H54 (cell line): Measurements from ENCODE around the gene TNKS1BP1.

Experiments used
- DNase-seq: peaks from one replicate; pipeline ENCODE4 v3.0.0; 2011; ENCODE audit warnings: low spot score, mixed read lengths; ENCODE audit not compliant: insufficient read length
- FAIRE-seq: peaks from 3 replicates; lab custom pipeline; 2011; peaks lifted over from hg19 to GRCh38; lab: Jason Lieb, UNC
- POLR2A ChIP-seq: IDR thresholded peaks from 2 replicates; pipeline ENCODE4 v1.6.1; 2011; ENCODE audit warnings: low read depth, mild to moderate bottlenecking, low read length

TNKS1BP1 gene

DNA sequence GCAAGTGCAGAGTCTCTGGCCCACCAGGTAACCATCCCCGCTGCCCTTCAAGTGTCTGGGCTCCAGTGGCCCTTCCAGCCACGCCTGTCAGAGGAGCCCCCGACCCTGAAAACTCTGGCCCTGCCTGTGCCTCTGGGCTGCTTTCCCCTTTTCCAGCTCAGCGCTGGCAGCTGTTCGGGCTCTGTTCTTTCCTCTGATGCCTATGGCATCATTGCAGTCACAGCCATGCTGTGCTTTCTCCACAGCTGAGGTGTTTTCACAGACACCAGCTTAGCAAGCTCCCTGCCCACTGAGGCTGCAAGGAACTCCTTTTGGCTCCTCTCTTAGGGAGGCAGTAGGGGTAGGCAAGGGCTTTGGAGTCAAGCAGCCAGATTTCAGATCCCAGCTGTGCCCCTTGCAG, 34.6 kb upstream of the TNKS1BP1 start:
- no peak for DNase-seq
- FAIRE-seq, result no peak
- TF ChIP-seq POLR2A, result no peak

DNA sequence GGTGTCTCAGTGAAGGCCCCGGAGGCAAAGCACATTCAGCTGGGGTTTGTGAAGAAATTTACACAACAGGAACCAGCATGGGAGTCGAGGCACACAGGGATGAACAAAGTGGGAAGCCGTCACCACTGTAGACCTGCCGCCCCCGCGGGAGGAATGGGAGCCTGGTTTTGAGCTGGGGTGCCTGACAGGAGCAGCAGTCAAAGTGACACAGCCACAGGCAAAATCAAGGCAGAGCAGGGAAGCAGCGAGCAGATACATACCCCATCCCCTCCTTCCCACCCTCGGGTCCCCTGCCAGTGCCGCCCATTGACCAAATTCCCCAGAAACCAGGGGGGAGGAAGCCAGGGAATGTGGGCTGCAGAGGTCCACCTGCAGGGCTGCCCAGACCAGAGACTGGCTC, 34.2 kb upstream of the TNKS1BP1 start:
- no peak for FAIRE-seq
- DNase-seq, result no peak
- TF ChIP-seq POLR2A, result no peak

DNA sequence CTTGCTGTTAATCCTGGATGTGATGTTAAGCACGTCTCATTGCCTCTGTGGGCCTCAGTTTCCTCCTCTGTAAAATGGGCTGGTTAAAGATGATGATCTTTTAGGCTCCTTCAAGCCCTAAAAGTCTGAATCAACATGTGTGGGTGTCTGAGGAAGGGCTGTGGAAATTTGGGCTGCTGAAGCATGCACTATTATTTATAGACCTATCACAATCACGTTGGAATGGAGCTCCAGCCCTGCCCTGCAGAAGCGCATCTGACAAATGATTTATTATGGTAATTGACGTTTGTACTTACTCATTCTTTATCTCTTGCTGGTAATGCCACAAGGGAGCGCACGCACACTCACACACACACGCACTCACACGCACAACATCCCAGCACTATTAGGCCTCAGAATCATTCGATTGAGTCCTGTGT, 33.8 kb upstream of the TNKS1BP1 start:
- FAIRE-seq, result no peak
- no peak for TF ChIP-seq POLR2A
- no peak for DNase-seq

DNA sequence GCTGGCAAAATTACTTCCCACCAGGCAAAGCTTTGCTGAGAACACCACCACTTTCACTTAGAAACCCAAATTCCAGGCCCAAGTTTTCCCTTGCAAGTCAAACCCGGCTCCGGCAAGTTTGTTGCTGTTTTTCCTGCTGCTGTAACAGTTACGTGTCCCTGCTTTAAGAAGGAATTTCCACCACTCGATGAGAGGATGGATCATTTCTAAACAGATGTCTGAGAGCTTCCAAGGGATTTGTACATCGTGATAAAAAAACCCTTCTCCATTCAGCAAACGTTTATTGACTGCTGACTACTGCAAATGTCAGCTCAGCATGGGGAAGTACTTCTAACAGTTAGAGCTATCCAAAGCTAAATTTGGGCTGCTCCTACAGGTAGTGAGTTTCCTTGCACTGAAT, 33.1 kb upstream of the TNKS1BP1 start:
- no peak for DNase-seq
- FAIRE-seq, result no peak
- no peak for TF ChIP-seq POLR2A

DNA sequence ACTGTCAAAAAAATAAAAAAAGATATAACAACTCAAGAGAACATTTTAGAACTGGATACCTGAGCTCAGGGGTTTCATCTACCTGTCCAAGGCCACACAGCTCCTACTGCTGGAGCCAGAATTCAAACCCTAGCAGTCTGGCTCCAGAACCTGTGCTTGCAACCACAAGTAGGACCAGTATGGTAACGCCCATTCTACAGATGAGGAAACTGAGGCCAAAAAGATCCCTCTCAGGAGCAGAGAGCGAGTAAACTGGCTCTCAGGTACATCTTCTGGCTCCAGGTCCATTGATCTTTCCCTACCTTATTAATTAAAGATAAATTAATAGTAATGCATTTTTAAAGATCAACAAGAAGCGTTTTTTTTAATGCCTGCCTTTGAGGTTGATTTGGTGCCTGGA, 32.6 kb upstream of the TNKS1BP1 start:
- FAIRE-seq (no peak), DNase-seq (no peak)
- no peak for TF ChIP-seq POLR2A

DNA sequence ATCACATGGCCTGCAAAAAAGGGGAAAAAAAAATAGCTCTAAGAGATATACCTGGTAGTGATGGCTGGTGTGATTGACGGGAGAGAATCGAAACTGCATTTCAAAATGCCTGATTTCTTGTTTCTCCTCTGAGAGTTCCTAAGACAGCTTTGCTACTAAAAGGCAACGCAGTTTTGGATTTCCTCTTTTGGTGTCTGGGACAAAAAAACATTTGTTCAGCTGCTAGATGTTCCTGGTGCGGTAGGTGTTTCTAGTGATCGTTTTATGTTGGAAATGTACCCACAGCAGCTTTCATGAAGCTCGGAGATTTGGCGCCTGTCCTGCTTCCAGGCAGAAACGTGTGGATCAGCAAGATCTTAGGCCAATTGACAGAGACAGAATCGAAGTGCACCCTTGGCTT, 31.5 kb upstream of the TNKS1BP1 start:
- TF ChIP-seq POLR2A, result no peak
- FAIRE-seq (no peak), DNase-seq (no peak)

DNA sequence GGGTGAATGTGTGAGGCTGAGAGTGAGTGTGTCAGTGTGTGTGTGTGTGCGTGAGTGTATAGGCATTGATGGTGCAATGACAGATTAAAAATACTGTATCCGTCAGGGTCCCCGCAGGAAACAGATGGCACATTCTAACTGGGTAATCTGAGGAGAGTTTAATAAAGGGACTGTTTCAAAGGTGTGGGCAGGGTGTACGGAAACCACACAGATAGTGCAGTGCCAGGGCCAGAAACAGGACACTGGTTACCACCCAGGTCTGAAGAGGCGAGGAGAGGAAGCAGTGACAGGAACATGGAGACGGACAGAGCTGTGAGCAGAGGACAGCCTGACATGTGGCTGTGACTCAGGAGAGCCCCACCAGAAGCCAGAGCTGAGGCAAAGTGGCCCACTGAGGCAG, 29.9 kb upstream of the TNKS1BP1 start:
- DNase-seq, result no peak
- TF ChIP-seq POLR2A, result no peak
- no peak for FAIRE-seq

DNA sequence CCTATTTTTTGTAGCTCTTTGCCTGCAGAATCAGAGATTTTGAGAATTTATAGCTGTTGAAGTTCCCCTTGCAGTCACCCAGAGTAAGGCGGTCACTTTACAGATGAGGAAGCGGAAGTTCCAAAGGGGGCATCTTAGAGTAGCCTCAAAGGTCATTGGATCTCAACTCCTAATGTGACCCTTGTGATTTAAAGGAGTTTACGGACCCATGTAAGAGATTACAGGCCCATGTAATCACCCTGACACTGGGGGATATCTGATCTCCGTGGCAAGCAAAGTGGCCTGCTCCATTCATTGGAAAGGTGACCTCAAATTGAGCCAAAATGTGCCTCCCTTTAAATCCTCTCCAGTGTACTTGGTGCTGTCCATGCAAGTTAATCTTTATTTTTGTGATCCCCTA, 29.1 kb upstream of the TNKS1BP1 start:
- FAIRE-seq (no peak), DNase-seq (no peak)
- TF ChIP-seq POLR2A, result no peak

DNA sequence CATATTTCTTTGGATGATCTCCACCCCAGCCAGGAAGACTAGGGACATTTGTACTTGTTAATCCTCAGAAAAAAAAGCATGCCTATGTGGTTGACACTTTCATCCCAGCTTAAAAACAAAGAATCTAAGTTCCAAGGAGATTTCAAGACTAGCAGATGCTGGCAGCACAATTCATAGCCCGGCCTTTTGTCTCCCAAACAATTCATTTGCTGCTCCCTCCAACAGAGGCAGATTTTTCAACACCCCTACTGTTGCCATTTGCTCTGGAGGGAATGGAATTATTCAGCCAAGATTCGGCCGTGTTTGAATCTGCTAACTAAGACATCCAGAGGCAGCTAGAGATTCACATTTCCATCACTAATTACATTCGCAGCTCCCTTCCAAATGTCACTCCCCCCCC, 28.7 kb upstream of the TNKS1BP1 start:
- FAIRE-seq (no peak), DNase-seq (no peak)
- no peak for TF ChIP-seq POLR2A

DNA sequence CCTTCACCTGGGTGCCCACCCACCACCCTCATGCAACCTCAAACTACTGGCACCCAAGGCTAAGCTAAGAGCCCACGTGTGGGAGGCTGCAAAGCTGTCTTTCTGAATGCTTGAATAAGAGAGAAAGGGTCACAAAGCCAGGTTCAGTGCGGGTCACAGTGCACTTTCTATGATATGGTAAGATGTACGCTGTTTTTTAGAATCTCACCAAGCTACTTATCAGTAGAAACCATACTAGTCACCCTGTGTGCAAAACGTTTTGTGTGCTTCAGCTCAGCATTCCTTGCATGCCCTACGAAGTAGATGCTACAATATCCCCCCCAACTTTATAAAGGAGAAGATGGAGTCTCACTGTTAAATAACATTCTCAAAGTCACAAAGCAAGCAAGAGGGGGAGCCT, 28.3 kb upstream of the TNKS1BP1 start:
- no peak for FAIRE-seq
- TF ChIP-seq POLR2A, result no peak
- DNase-seq, result no peak

DNA sequence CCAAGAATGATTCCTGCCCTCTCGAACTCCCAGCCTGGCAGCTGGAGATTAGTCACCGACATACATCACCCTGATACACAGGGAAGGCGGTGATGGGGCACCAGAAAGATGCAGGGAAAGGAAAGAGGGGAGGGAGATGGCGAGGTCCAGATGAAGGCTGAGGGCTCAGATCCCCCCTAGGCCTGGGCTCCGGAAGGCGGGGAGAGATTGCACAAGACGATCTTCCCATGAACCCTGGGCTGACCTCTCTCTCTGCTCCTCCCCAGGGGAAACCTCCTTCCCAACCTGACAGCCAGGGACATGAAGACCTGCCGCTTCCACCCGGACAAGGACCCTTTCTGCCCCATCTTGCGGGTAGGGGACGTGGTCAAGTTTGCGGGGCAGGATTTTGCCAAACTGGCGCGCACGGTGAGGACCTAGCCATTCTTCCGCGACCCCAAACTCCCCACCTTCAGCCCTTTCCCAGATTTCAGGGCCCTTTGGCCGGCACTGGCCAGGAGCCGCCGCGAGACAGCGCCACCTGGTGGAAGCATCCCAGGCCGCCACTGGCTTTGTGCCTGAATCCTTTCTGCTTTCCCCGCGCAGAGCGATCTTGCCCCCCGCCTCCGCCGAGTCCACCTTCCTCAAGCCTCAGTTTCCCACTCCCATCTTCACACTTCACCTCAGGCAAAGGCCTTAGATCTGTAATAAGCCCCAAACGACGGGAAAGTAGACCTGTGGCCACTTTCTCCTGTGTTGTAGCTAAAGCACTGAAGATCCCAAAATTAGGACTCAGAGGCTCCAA, 24.9 kb upstream of the TNKS1BP1 start:
- peak; percentile 81 for DNase-seq
- TF ChIP-seq POLR2A, result no peak
- no peak for FAIRE-seq

DNA sequence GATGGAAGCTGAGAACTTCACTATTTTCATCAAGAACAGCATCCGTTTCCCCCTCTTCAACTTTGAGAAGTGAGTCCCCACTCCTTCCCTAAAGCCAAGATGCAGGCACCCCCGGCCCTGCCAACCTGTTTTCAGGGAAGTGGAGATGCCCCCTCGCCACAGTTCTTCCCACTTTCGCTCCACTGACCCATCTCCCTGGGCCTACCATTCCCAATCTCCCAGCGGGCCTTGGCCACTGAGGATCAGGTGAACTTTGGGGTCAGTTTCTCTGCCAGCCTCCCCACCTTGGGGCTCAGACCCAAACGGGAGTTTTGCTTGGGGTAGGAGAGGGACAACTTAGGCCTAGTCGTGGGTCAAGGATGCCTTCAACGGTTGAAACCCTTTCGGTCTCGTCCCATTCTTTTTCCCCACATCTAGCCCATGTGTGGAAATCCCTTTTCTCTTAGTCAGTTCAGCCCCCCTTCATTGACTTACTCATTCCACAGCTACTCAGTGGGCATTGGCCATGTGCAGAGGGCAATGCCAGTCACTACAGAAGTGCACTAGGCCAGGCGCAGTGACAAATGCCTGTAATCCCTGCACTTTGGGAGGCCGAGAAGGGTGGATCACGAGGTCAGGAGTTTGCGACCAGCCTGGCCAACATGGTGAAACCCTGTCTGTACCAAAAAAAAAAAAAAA, 24.0 kb upstream of the TNKS1BP1 start:
- peak; percentile 44 for DNase-seq
- FAIRE-seq, result no peak
- no peak for TF ChIP-seq POLR2A

DNA sequence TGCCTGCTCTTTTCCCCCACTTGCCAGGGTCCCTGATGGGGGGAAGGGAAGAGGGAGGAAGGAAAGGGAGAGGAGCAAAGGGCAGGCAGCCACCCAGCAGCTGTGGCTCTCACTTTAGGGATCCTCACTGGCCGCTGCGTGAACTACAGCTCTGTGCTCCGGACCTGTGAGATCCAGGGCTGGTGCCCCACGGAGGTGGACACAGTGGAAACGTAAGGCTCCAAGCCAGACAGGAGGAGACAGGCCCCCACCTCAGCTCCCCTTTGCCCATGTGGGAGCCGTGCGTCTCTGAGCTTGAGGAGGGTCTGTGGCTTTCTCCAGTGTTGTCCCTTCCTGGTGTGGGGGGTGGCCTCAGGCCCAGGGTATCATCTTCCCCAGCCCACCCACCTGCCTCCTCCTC, 23.3 kb upstream of the TNKS1BP1 start:
- TF ChIP-seq POLR2A, result no peak
- no peak for FAIRE-seq
- no peak for DNase-seq

DNA sequence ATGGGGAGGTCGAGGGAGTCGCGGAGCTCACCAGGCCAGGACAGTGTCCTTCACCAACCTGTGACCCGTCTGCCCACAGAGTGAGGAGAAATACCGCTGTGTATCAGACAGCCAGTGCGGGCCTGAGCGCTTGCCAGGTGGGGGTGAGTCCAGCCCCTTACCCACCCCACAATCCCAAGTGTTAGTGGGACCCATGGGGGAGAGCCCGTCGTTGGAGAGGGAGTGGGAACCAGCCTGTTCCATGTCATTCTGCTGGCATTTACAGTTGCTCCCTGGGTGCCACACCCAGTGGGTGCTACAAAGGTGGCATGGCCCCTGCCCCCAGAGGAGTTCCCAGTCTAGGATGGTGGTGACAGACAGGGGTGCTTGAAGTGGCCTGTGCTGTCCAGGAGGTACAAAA, 22.6 kb upstream of the TNKS1BP1 start:
- no peak for TF ChIP-seq POLR2A
- FAIRE-seq (no peak), DNase-seq (no peak)

DNA sequence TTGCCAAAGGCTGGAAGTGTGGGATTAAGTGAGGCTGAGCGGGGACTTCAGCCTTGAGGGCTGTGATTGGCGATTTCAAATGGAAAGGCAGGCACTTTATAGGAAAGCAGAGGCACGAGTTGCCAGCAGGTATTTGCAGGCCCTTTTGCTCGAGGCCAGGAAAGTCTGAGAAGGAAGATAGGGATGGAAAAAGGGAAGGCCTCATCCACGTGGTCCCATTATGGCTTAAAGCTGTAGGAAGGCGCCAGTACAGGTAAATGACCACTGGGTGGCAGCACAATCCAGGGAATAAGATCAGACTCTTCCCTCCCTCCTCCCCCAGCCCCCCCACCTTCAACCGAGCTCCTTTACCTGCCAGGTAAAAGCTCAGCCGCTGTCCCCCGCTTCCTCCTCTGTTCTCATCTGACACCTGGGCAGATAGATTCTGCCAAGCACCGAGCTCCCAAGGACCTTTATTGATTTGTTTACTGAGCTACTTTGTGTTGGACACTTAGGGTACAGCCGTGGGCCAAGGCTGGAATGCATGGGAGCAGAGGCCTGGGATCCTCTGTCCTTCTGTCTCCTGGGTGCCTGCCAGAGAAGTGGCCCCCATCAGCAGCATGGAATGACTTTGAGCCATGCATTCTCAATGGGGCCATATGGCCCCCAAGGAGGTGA, 20.9 kb upstream of the TNKS1BP1 start:
- peak; percentile 58 for DNase-seq
- FAIRE-seq, result no peak
- no peak for TF ChIP-seq POLR2A
